GM23338 (cell line): ENCODE data around the gene OR8D2. TPM values are rescaled to one million over a fixed set of nuclear protein-coding genes. Genes with fewer than 3 reads are reported as not detected.

ENCODE experiments used
- ATAC-seq: fragments of 200-7000 bp; cut with Tn5 transposase; 3 replicates; pipeline ENCODE4 v1.9.1; 2020
- DNase-seq: peaks from one replicate; pipeline ENCODE4 v3.0.0-alpha.2; 2015; ENCODE audit warnings: low spot score
- H2AFZ ChIP-seq: fragments of 200-600 bp; sonication (generic); 2 replicates; pipeline ENCODE4 v1.8.0; 2016; ENCODE audit warnings: antibody characterized with exemption, mild to moderate bottlenecking, moderate library complexity
- H3F3A ChIP-seq: fragments of 200-600 bp; sonication (generic); replicated peaks from 2 replicates; pipeline ENCODE4 v1.8.0; 2017; ENCODE audit warnings: antibody characterized with exemption, mixed run types, low read depth
- H3K27ac ChIP-seq: fragments of 200-600 bp; sonication (generic); 2 replicates; pipeline ENCODE4 v1.6.1; 2016; ENCODE audit warnings: low read depth
- H3K27me3 ChIP-seq: fragments of 200-600 bp; sonication (generic); 2 replicates; pipeline ENCODE4 v1.8.0; 2016; ENCODE audit warnings: mild to moderate bottlenecking, mixed run types, moderate library complexity; ENCODE audit not compliant: insufficient read depth
- H3K36me3 ChIP-seq: fragments of 200-600 bp; sonication (generic); 2 replicates; pipeline ENCODE4 v1.8.0; 2016; ENCODE audit warnings: mild to moderate bottlenecking; ENCODE audit not compliant: insufficient read depth
- H3K4me1 ChIP-seq: fragments of 200-600 bp; sonication (generic); 2 replicates; pipeline ENCODE4 v1.8.0; 2016; ENCODE audit warnings: mild to moderate bottlenecking, moderate library complexity; ENCODE audit not compliant: insufficient read depth
- H3K4me2 ChIP-seq: fragments of 200-600 bp; sonication (generic); 2 replicates; pipeline ENCODE4 v1.7.1; 2017; ENCODE audit warnings: mixed run types
- H3K4me3 ChIP-seq: fragments of 200-600 bp; sonication (generic); 2 replicates; pipeline ENCODE4 v1.6.1; 2016; ENCODE audit warnings: mixed run types
- H3K79me2 ChIP-seq: fragments of 200-600 bp; sonication (generic); replicated peaks from 2 replicates; pipeline ENCODE4 v1.8.0; 2017; ENCODE audit warnings: mild to moderate bottlenecking; ENCODE audit not compliant: insufficient read depth
- H3K9me2 ChIP-seq: fragments of 200-600 bp; sonication (generic); 2 replicates; pipeline ENCODE4 v1.8.0; 2017; ENCODE audit not compliant: insufficient read depth
- H4K20me1 ChIP-seq: fragments of 200-600 bp; sonication (generic); replicated peaks from 2 replicates; pipeline ENCODE4 v1.8.0; 2017; ENCODE audit warnings: mild to moderate bottlenecking; ENCODE audit not compliant: insufficient read depth
- H3K27ac Mint-ChIP-seq: 2 replicates; pipeline ENCODE4 v1.8.0; 2020; ENCODE audit warnings: inconsistent platforms, mild to moderate bottlenecking, moderate library complexity, mixed read lengths
- H3K27me3 Mint-ChIP-seq: 3 replicates; pipeline ENCODE4 v1.8.0; 2022; ENCODE audit warnings: low read depth, mild to moderate bottlenecking, moderate library complexity, mixed read lengths, inconsistent platforms; ENCODE audit not compliant: insufficient read depth, poor library complexity
- H3K36me3 Mint-ChIP-seq: 3 replicates; pipeline ENCODE4 v1.8.0; 2021; ENCODE audit warnings: low read depth, mild to moderate bottlenecking, inconsistent platforms, moderate library complexity, mixed read lengths
- H3K4me1 Mint-ChIP-seq: 3 replicates; pipeline ENCODE4 v1.8.0; 2020; ENCODE audit warnings: mild to moderate bottlenecking, inconsistent platforms, mixed read lengths
- H3K4me3 Mint-ChIP-seq: 3 replicates; pipeline ENCODE4 v1.8.0; 2021; ENCODE audit warnings: moderate library complexity, mild to moderate bottlenecking, inconsistent platforms, mixed read lengths
- H3K9me3 Mint-ChIP-seq: 3 replicates; pipeline ENCODE4 v1.8.0; 2020; ENCODE audit warnings: moderate library complexity, mild to moderate bottlenecking, inconsistent platforms, mixed read lengths
- EZH2 ChIP-seq: fragments of 200-600 bp; sonication (generic); IDR thresholded peaks from one replicate; pipeline ENCODE4 v1.8.0; 2017; ENCODE audit warnings: antibody characterized with exemption, mild to moderate bottlenecking, low read depth; ENCODE audit not compliant: unreplicated experiment
- EZH2phosphoT487 ChIP-seq: fragments of 200-600 bp; sonication (generic); IDR thresholded peaks from one replicate; pipeline ENCODE4 v1.8.1; 2018; ENCODE audit warnings: antibody characterized with exemption; ENCODE audit not compliant: unreplicated experiment
- NANOG ChIP-seq: IDR thresholded peaks from 2 replicates; pipeline ENCODE4 v1.6.1; 2016; ENCODE audit warnings: antibody characterized with exemption, borderline replicate concordance
- POLR2AphosphoS5 ChIP-seq: IDR thresholded peaks from 2 replicates; pipeline ENCODE4 v1.6.1; 2016; ENCODE audit warnings: antibody characterized with exemption, low read depth
- polyA plus RNA-seq: library from polyadenylated mRNA; unstranded; fragments of >200 nt; fragmentation: Nextera tagmentation; extraction: Ambion mirVana; gene quantifications from 2 replicates; pipeline ENCODE4 v1.2.1, GENCODE V29; 2016
- total RNA-seq: library from RNA; depleted of rRNA; stranded (reverse); fragments of >200 nt; shearing (Covaris generic); gene quantifications from 2 replicates; pipeline ENCODE4 v1.2.3, GENCODE V29; 2014
- TF ChIP-seq, protein P1 (sequence below): IDR thresholded peaks from one replicate; pipeline ENCODE4 v1.6.1; 2018; ENCODE audit warnings: antibody characterized with exemption; ENCODE audit not compliant: unreplicated experiment
- TF ChIP-seq, protein P2 (sequence below), 2 experiments: fragments of 200-600 bp in 1 of 2; sonication (generic) in 1 of 2; conservative IDR thresholded peaks; 2 replicates each; pipeline versions ENCODE4 v1.5.1 to v1.6.1; 2016 to 2017; ENCODE audit warnings: antibody characterized with exemption in 2 of 2, low read depth in 2 of 2, mild to moderate bottlenecking in 2 of 2, moderate library complexity in 1 of 2

OR8D2 gene
- total and polyA plus RNA-seq, 2 experiments from 2014 or later: not detected

DNA sequence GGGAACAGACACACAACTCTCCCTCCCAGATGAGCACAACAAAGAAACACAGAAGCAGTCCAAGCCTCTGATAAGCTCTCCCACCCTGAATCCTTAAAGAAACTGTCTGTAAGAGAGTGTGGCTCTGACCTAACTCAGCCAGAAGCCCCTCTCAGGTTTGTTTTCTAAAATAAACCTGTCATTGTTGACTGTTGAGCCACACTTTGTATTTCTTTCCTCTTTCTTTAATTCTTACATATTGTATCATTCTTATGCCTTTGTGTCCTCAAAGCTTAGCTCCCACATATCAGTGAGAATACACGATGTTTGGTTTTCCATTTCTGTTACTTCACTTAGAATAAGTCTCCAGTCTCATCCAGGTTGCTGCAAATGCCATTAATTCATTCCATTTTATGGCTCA lies 7.8 kb upstream of the OR8D2 start:
- Histone ChIP-seq H3K27ac (no peak overlapping the region), H3K4me2 (no peak overlapping the region), H3F3A (no peaks in the 10 kb centered on the region), H2AFZ (no peak overlapping the region), H3K4me1 (no peaks in the 10 kb centered on the region), H3K79me2 (no peaks in the 10 kb centered on the region), H3K27me3 (no peaks in the 10 kb centered on the region), H3K36me3 (peaks cover 3% of the 10 kb centered on the region; the same call in 1 of the 2 replicates), H3K9me2 (peaks cover 6% of the 10 kb centered on the region; the same call in 1 of the 2 replicates), H4K20me1 (no peaks in the 10 kb centered on the region), H3K4me3 (no peak overlapping the region)
- peaks cover 24% of the 10 kb centered on the region for H3K9me3 Mint-ChIP-seq
- no peaks in the 10 kb centered on the region for H3K4me1 Mint-ChIP-seq
- DNase-seq (no peak), ATAC-seq (no peak)
- no peak overlapping the region for H3K27ac Mint-ChIP-seq
- H3K27me3 Mint-ChIP-seq: no peaks in the 10 kb centered on the region
- no peak for TF ChIP-seq EZH2
- no peak for TF ChIP-seq NANOG
- TF ChIP-seq EZH2phosphoT487: no peak
- TF ChIP-seq, protein P1, sequence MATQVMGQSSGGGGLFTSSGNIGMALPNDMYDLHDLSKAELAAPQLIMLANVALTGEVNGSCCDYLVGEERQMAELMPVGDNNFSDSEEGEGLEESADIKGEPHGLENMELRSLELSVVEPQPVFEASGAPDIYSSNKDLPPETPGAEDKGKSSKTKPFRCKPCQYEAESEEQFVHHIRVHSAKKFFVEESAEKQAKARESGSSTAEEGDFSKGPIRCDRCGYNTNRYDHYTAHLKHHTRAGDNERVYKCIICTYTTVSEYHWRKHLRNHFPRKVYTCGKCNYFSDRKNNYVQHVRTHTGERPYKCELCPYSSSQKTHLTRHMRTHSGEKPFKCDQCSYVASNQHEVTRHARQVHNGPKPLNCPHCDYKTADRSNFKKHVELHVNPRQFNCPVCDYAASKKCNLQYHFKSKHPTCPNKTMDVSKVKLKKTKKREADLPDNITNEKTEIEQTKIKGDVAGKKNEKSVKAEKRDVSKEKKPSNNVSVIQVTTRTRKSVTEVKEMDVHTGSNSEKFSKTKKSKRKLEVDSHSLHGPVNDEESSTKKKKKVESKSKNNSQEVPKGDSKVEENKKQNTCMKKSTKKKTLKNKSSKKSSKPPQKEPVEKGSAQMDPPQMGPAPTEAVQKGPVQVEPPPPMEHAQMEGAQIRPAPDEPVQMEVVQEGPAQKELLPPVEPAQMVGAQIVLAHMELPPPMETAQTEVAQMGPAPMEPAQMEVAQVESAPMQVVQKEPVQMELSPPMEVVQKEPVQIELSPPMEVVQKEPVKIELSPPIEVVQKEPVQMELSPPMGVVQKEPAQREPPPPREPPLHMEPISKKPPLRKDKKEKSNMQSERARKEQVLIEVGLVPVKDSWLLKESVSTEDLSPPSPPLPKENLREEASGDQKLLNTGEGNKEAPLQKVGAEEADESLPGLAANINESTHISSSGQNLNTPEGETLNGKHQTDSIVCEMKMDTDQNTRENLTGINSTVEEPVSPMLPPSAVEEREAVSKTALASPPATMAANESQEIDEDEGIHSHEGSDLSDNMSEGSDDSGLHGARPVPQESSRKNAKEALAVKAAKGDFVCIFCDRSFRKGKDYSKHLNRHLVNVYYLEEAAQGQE: no peak
- TF ChIP-seq POLR2AphosphoS5: no peak
- H3K4me3 Mint-ChIP-seq: no peak overlapping the region
- peaks cover 17% of the 10 kb centered on the region for H3K36me3 Mint-ChIP-seq

DNA sequence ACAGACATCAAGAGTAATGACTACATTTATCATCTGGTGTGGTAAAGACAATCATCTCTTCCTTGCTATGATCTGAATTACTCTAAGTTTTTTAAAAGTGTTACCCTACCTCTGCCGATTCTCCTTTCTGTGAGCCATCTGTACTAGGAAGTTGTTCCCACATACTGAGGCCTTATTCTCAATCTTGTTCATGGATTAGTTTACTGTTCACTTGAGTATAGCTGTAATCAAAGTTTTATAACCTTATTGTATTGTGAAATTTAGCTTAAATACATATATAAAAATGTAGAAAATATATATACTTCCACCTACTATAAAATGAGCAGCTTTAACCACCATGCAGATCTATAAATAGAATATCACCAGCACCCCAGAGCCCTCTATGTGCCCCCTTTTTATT lies 2.4 kb upstream of the OR8D2 start:
- Histone ChIP-seq H3F3A (no peaks in the 10 kb centered on the region), H3K27me3 (no peaks in the 10 kb centered on the region), H2AFZ (no peak overlapping the region), H3K27ac (no peak overlapping the region), H3K79me2 (no peaks in the 10 kb centered on the region), H3K4me1 (no peaks in the 10 kb centered on the region), H3K9me2 (peaks cover 6% of the 10 kb centered on the region; the same call in 1 of the 2 replicates), H4K20me1 (no peaks in the 10 kb centered on the region), H3K4me3 (no peak overlapping the region), H3K4me2 (no peak overlapping the region), H3K36me3 (no peaks in the 10 kb centered on the region)
- Mint-ChIP-seq H3K4me1 (no peaks in the 10 kb centered on the region), H3K4me3 (no peak overlapping the region), H3K9me3 (peaks cover 6% of the 10 kb centered on the region; the same call in 2 of the 3 replicates), H3K27ac (no peak overlapping the region), H3K27me3 (peaks cover 3% of the 10 kb centered on the region), H3K36me3 (no peaks in the 10 kb centered on the region)
- TF ChIP-seq, protein P2, sequence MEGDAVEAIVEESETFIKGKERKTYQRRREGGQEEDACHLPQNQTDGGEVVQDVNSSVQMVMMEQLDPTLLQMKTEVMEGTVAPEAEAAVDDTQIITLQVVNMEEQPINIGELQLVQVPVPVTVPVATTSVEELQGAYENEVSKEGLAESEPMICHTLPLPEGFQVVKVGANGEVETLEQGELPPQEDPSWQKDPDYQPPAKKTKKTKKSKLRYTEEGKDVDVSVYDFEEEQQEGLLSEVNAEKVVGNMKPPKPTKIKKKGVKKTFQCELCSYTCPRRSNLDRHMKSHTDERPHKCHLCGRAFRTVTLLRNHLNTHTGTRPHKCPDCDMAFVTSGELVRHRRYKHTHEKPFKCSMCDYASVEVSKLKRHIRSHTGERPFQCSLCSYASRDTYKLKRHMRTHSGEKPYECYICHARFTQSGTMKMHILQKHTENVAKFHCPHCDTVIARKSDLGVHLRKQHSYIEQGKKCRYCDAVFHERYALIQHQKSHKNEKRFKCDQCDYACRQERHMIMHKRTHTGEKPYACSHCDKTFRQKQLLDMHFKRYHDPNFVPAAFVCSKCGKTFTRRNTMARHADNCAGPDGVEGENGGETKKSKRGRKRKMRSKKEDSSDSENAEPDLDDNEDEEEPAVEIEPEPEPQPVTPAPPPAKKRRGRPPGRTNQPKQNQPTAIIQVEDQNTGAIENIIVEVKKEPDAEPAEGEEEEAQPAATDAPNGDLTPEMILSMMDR (conservative IDR thresholded peaks at IDR 0.05; ENCODE audit: low read depth in 2 of 2): no peak
- no peak for TF ChIP-seq NANOG
- ATAC-seq: no peak
- DNase-seq: no peak
